OCI-LY7 (cell line): ENCODE results near the gene CIDEA.

Source experiments
- EZH2phosphoT487 ChIP-seq: fragments of 200-600 bp; sonication (generic); IDR thresholded peaks from 2 replicates; pipeline ENCODE4 v1.6.1; 2018; ENCODE audit warnings: low read depth, borderline replicate concordance, mild to moderate bottlenecking, mixed run types, antibody characterized with exemption, low read length, moderate library complexity, mixed read lengths
- TF ChIP-seq, protein P1 (sequence below): fragments of 200-600 bp; sonication (generic); conservative IDR thresholded peaks from 2 replicates; pipeline ENCODE4 v1.5.1; 2014; ENCODE audit warnings: mild to moderate bottlenecking, antibody characterized with exemption, low read length, moderate library complexity, mixed read lengths

DNA sequence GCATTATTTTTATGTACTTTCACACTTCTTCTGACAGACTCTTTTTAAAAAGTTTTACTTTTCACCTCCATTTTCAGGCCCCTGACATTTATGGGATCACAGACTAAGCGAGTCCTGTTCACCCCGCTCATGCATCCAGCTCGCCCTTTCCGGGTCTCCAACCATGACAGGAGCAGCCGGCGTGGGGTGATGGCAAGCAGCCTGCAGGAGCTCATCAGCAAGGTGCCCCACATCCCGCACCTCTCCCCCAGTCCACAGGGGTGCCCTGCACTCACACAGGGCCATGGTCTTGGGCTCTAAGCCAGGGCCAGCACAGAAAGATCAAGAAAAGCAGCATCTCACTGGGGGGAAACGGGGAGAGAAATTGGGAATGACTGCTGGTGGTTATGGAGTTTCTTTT lies 8.6 kb downstream of the CIDEA start:
- TF ChIP-seq, protein P1, sequence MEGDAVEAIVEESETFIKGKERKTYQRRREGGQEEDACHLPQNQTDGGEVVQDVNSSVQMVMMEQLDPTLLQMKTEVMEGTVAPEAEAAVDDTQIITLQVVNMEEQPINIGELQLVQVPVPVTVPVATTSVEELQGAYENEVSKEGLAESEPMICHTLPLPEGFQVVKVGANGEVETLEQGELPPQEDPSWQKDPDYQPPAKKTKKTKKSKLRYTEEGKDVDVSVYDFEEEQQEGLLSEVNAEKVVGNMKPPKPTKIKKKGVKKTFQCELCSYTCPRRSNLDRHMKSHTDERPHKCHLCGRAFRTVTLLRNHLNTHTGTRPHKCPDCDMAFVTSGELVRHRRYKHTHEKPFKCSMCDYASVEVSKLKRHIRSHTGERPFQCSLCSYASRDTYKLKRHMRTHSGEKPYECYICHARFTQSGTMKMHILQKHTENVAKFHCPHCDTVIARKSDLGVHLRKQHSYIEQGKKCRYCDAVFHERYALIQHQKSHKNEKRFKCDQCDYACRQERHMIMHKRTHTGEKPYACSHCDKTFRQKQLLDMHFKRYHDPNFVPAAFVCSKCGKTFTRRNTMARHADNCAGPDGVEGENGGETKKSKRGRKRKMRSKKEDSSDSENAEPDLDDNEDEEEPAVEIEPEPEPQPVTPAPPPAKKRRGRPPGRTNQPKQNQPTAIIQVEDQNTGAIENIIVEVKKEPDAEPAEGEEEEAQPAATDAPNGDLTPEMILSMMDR: no peak
- TF ChIP-seq EZH2phosphoT487: no peak
